HG03521 (cell line): Measurements from ENCODE around the gene ZC3H4.

ENCODE experiments used
- ATAC-seq: cut with Tn5 transposase; IDR thresholded peaks from one replicate; pipeline ENCODE4 v1.9.1; 2021; ENCODE audit warnings: mild to moderate bottlenecking, moderate library complexity; ENCODE audit not compliant: unreplicated experiment

ZC3H4 gene

DNA sequence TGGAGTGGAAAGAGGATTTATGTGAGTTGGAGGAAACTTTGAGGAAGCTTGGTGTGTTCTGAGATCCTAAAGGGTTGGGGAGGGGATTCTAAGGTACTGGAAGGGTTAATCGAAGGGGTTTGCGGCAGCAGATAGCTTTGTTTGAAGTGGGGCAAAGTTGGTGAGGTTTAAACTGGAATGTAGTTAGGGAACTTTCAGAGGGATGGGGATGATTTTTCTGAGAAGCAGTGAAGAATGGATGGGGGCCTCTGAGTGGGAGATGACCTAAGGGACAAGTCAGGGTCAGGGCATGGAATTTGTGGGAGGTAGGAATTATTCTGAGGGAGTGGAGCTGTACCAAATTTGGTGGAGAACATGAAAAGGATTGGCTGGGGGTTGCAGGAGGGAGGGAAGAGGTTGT, 21.0 kb upstream of the ZC3H4 start:
- no peak for ATAC-seq

DNA sequence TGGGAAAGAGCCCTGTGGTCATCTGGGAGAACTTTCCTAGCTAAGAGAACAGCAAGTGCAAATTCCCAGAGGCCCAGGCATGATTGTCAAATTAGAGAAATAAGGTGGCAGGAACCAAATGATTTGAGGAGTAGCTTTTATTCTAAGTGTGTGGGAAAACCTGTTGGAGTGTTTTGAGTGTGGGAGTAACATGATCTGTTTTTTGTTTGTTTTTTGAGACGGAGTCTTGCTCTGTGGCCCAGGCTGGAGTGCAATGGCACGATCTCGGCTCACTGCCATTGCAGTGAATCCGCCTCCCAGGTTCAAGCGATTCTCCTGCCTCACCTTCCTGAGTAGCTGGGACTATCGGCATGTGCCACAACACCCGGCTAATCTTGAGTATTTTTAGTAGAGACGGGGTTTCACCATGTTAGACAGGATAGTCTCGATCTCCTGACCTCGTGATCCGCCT, 19.5 kb upstream of the ZC3H4 start:
- ATAC-seq, result no peak

GRCh38 chr19:47132194-47132852, 18.7 kb upstream of the ZC3H4 start:
- ATAC-seq, result no peak

DNA sequence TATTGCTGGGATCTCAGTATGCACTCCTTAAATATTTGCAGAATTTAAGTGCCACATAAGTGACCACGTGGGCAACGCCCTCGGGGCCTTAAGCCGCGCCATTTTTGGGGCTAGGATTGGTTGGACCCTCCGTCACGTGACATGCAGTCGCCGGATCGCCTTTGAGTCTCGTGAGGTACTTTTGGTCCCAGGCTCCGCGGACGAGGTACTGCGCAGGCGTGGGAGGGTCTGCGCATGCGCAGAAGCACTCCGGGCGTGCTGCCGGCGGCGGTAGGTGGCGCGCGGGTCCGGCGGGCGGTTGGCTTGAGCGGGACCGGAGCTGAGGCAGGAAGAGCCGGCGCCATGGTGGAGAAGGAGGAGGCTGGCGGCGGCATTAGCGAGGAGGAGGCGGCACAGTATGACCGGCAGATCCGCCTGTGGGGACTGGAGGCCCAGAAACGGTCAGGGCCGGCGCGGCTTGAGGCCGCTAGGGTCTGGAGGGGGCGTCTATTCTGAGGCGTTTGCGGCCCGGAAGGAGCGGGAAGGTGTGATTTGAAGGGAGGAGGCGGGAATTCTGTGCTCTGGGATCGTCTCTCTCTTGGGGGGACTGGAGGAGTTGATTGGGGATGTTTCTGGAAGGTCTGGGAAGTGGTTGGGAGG, 17.1 kb upstream of the ZC3H4 start, which contains the start of gene SAE1:
SAE1 (plus strand) TSS at position 247 of the 639 bp plus-strand sequence; CDS start at position 343, 96 bp downstream.
- ATAC-seq, result peak; percentile 78

DNA sequence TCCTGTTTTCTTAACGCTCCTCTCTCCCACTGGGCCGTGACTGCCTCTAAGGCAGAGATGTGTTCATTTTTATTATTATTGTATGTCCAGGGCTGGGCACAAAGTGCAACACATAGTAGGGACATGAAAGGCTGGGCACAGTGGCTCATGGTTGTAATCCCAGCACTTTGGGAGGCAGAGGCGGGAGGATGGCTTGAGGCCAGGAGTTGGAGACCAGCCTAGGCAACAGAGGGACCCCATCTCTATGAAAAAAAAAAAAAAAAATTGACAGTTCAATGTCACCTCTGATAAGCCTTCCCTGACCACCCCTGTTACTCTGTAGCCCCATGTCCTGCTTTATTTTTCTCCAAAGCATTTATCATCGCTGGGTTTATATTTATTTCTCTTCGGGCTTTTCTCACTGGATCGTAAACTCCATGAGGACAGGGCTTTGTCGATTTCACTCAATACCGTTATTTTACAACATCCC, 16.6 kb upstream of the ZC3H4 start:
- no peak for ATAC-seq

- no peak for ATAC-seq
Measured at GRCh38 chr19:47129579-47129978, 16.0 kb upstream of the ZC3H4 start.

GRCh38 chr19:47125669-47125938, 12.0 kb upstream of the ZC3H4 start:
- ATAC-seq, result no peak

DNA sequence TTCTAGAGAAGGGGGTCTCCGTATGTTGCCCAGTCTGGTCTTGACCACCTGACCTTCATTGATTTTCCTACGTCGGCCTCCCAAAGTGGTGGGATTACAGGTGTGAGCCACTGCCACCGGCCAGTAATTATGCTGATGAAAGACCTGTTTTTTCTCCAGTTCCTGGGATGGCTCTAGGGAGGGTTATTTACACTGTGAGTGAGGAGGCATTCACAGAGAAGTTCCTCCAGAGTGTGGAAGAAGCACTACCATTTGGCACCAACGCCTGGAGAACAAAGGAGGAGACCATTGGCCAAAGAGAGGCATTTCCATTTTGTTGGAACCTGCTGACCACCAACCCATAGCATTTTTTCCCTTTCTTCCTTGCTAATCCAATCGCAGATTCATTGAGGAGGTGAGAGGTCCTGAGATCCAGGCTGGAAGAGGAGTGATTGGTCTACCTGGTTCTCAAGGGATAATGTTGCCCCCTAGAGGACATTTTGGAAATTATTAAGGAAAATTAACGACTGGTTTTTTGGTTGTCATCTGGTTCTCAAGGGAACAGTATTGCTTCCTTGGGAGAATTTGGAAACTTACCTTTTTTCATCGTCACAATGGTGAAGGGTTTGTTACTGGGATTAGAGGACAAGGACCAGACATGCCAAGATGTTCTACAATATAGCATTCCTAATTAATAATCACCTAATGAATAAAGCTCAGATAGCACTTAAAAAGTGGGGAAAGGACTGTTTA, 11.5 kb upstream of the ZC3H4 start:
- ATAC-seq, result no peak

GRCh38 chr19:47123406-47123805, 9.8 kb upstream of the ZC3H4 start:
- no peak for ATAC-seq

GRCh38 chr19:47122359-47123335, 9.1 kb upstream of the ZC3H4 start:
- ATAC-seq, result no peak

- no peak for ATAC-seq
Measured at GRCh38 chr19:47120470-47121067, 7.0 kb upstream of the ZC3H4 start.

- ATAC-seq, result no peak
Measured at GRCh38 chr19:47113850-47114651, 475 bp upstream of the ZC3H4 start.

GRCh38 chr19:47112166-47112996, 1.2 kb downstream of the ZC3H4 start:
- peak; percentile 21 for ATAC-seq

- ATAC-seq, result peak; percentile 4
Measured at GRCh38 chr19:47111682-47112165, 1.9 kb downstream of the ZC3H4 start.

GRCh38 chr19:47111006-47111621, 2.5 kb downstream of the ZC3H4 start:
- ATAC-seq, result no peak

GRCh38 chr19:47110521-47111005, 3.0 kb downstream of the ZC3H4 start:
- no peak for ATAC-seq

DNA sequence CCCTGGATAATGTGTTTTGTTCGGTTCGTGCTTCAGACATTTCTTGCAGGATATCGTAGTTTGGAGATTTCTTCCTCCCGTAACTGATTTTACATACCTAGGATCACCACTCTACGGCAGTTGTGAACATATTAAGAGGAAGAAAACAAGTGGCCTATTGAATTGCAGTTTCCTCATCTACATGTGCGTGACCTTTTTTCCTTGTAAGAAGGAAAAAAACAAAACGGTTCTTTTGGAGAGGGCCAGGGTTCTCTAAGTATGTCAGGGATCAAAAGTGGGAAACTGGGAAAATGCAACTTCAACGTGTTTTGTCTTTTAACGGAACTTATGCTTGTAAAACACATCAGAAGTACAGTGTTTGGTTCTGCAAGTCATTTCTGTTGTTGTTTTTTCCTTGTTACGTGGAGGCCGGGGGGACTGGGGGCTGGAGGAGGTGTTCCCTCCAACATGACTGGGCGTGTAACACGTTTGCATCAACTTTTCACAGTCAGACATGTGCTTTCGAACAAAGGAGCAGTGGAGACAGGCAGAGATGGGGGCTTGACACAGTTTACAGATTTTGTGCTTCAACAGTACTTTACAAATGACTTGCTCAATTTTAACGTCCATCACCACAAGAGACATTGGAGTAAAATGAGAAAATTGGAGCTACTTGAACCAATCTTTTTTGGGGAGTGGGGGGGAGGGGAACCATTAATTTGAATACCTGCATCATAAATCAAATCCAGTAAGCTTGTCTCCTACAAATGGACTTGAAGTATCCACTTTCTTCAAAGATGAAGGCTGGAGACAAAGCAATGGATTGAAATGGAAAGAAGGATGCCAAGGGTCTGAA, 3.8 kb downstream of the ZC3H4 start:
- no peak for ATAC-seq
